GM04503 (cell line): ENCODE measurements around the gene BAHCC1.
A peak's percentile ranks its signal among the peaks of the same experiment; 100 is the strongest.

Experiments used
- DNase-seq: peaks from one replicate; pipeline ENCODE4 v3.0.0-alpha.2; 2012; ENCODE audit warnings: low read depth

BAHCC1 gene

GRCh38 chr17:81461607-81462500, 66.6 kb downstream of the BAHCC1 start:
- DNase-seq = no peak

DNA sequence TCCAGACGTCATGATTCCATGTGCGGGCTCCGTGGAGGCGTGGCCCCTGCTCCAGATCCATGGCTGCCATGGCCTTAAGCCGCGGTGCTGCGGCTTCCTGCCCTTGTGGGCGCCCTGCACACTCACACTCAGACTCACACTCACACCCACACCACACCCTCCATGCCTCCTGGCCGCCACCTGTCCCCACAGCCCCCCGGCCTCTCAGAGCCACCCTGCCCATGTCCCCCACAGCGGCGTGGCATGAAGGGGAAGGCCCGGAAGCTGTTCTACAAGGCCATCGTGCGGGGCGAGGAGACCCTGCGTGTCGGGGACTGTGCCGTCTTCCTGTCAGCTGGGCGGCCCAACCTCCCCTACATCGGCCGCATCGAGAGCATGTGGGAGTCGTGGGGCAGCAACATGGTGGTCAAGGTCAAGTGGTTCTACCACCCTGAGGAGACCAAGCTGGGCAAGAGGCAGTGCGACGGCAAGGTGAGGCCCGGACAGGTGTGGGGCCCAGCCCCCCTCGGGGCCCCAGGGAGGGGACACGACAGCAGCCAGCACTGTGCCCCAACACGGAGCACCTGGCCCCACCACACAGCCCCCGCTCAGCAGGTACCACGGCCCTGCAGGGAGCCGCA, 67.4 kb downstream of the BAHCC1 start:
- no peak for DNase-seq

- no peak for DNase-seq
These were observed 68.2 kb downstream of the BAHCC1 start for GRCh38 chr17:81463506-81463905.

GRCh38 chr17:81464586-81464985, 69.3 kb downstream of the BAHCC1 start:
- DNase-seq = no peak

DNA sequence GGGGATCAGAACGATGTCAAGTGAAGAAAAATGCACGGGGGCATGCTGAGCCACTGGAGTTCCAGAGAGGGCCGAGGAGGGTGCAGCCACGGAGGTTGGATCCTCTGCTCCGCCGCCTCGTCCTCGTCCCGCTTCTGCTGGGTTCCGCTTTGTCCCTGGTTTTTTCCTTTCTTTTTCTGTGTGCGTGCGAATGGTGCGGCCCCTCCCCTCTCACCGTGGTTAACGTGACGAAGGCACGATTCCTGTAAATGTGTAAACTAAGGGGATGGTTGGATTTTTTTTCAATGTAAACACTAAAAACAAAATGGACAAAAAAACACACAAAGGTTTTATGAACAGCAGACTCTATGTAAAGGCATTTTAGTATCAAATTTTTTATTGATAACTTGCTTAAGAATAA, 70.7 kb downstream of the BAHCC1 start:
- no peak for DNase-seq

DNA sequence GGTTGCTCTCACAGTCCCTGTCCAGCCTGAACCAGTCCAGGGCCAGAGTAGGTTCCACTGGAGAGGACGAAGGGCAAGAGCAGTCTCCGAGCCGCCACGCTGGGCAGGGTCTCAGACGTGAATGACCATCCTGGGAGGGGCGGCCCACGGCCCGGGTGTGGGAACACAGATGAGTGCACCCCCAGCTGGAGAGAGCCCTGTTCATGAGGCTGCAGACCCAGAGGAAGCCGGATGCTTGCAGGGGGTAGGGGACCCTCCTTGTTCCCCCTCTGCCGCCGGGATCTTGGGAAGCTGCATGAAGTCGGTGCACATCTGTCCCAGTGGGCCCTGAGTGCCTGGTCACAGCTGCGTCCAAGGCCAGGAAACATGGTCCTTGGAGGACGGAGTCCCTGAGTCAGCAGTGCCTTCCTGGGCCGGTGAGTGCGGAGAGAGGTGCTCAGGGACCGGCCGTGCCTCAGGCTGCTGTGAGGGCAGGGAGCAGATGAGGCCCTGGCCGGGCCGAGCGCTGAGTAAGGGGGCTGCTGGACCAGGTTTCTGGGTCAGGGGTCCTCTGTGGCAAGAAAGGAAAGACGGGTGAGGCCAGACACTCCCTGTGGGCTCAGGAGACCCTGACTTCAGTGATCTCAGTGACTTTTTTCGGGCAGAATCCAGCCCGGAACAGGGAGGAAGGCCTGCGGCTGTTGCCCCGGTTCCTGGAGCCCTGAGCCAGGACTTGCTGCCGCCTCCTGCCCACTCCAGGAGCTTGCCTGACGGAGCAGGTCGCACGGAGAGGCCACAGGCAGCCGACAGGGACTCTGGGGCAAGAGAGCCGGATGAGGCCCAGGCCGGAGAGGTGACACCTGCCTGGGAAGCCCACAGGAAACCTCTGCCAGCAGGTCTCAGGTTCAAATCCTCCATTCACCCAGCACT, 71.6 kb downstream of the BAHCC1 start:
- no peak for DNase-seq

DNA sequence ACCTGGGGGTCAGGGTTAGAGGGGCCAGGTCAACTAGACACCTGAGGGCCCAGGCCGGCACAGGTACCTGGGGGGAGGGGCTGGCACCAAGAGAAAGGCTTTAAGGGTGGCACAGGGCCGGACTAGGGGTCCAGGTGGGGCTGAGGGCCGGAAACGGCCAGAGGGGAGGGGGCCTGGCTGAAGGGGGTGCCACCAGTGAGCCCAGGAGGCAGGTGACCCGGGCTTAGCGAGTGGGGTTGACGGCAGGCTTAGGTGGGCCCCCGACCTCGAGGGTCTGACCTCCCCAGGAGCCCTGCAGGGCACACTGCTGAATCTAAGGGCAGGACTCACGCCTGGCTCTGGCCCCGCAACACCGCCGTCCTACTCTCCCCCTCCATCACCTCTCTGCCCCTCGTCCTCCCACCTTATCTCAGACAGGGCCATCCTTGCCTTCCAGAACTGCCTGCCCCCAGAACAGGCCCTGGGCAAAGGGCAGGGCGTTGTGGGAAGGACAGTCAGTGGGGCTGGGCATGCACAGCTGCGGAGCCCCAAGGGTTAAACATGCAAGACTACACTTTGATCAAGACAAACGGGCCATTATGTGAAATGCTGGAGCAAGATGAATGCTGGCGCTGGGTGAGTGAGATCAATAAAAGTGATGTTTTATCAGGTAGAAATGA, 73.0 kb downstream of the BAHCC1 start:
- no peak for DNase-seq

GRCh38 chr17:81468770-81469121, 73.5 kb downstream of the BAHCC1 start:
- DNase-seq = no peak

DNA sequence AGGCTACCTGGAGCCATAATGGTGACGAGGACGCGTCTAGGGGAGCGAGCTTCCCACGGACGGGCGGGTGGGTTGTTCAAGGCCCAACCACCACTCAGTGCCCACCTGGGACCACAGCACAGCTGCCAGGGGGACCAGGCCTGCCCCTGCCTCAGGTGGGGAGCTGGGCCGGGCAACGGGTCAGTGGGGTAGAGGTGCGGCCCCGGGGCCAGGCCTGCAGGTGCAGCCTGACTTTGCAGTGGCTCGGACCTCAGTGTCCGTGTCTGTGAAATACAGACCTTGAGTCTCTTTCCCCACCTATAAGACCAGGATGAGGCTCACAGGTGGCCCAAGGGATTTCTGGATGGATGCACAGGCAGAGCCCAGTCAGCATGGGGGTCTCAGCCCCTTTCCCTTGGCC, 74.0 kb downstream of the BAHCC1 start:
- DNase-seq = no peak

DNA sequence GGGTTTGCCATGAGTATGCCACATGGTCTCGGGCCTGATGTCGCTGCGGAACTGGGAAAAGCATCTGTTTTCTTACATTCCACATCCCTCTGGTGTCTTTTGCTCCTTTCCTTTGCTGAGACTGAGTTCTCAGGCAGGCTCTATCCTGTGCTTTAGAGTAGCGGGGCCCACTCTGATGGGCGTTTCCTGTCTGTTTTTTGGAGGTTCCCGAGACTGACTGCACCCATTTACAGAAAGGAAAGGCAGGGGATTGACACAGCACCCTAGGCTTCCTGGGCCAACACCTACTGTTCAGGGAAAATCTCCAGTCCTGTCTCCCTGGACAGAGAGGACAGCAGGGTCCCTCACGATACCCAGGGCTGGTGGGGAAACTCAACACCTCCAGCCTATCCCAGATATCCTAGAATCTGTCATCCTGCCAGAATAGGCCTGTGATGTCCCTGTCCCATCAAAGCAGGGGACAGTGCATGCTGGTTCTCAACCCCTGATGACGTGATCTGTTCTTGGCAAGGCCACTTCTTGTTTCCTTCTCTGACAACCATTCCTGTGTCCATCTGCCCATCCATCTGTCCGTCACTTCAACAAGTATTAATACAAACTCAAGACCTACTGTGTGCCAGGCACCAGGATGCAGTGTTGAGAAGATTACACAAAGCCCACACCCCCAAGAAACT, 75.2 kb downstream of the BAHCC1 start:
- no peak for DNase-seq

DNA sequence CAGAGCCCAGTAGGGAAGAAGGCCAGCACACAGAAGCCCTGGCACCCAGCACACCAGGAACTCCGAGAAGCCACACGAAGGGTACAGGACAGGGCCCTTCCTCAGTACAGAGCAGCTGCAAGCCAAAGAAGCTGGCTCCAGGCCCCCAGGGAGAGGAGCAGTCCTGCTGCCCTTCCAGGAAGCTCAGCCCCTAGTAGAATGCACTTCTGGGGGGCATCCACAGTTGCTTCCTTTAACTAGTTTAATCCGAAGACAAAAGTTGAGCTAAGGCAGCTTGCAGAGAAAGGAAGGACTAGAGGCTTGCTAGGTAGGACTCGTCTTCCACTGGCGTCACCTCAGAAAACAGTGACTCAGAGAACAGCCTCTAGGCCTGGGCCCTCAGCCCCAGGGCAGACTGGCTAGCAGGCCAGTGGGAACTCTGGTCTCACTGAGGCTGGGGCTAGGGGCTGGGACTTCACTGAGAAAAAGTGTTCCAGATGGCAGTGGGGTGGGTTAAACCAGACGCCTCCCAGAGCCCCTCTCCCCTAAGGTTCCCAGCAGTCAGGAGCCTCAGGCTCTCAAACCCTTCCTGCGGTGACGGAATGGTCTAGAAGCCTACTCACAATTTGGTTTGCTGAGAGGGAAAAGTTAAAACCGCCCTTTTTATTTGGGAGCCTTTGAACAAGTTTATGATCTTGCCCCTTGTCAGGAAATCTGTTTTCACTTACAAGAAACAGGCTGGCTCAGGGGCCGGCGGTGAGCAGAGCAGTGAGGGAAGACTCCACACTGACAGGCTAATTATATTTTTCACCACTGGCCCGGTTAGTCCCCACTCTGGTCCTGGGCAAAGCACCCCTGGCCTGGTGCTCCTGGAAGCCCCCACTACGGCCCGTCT, 75.9 kb downstream of the BAHCC1 start:
- no peak for DNase-seq

GRCh38 chr17:81471818-81472456, 76.7 kb downstream of the BAHCC1 start:
- DNase-seq = peak; percentile 80

DNA sequence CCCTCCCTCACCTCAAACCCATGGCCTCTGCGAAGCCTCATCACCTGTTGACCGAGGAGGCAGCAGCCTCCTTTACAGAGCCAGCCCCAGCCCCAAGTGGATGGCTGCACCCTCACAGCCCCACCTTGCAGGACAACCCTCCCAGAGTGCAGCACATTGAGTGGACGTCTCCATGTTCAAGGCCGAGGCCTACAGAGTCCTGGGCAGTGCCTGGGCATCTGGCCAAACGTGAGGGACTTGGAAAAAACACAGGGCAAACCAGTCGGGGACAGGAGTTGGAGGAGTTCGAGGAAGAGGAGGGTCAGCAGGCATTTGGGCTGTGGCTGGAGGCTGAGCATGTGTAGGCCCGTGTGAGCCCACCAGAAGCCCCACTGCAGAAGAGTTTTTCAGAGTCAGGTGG, 77.8 kb downstream of the BAHCC1 start:
- DNase-seq = no peak

GRCh38 chr17:81474958-81475357, 79.7 kb downstream of the BAHCC1 start:
- no peak for DNase-seq

- DNase-seq = no peak
These were observed 80.8 kb downstream of the BAHCC1 start for GRCh38 chr17:81476097-81476496.

DNA sequence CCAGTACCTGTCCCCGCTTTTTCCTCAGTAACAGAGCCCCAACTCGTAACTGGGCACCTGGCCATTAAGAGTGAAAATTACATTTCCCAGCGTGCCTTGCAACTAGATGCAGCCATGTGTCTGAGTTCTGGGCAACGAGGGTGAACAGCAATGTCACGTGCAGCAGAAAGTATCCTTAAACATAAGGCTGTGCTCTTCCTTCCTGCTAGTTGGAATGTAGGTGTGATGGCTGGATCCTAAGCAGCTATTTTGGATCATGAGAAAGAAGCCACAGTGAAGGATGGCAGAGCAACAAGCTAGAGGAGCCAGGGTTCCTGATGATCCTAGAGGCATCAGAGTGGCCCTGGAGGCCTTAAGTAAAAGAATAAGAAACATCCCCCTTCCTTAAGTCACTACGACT, 81.4 kb downstream of the BAHCC1 start:
- DNase-seq = no peak

GRCh38 chr17:81477173-81477572, 81.9 kb downstream of the BAHCC1 start:
- no peak for DNase-seq

DNA sequence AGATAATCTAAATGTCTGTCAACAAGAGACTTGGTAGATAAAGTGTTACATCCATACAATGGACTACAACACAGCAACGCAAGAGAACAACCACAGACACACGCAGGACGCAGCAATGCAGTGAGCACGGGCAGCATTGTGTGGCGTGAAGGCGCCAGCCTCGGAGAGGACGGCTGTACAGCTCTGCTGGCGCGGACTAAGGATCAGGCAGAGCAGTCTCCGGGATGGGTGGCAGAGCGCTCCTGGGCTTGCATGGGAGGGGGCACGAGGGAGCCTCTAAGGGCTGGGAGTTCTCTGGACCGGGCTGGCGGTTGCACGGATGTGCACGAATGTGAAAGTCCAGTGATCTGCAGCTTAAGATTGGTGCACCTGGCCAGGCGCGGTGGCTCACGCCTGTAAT, 82.9 kb downstream of the BAHCC1 start:
- DNase-seq = no peak

GRCh38 chr17:81479175-81480071, 84.2 kb downstream of the BAHCC1 start:
- DNase-seq = no peak
